CD1c-positive myeloid dendritic cell (primary cell): ENCODE measurements around the gene CTBP2.

Experiments used
- DNase-seq: peaks from one replicate; pipeline ENCODE4 v3.0.0-alpha.2; 2016; ENCODE audit errors: extremely low spot score

The CTBP2 gene

GRCh38 chr10:125159932-125160855 is at the start of gene CTBP2:
TSS of gene CTBP2 (minus strand) at chr10:125160563.
- peak; percentile 25 for DNase-seq

- DNase-seq: no peak
These were observed 49.4 kb upstream of the CTBP2 start for GRCh38 chr10:125209591-125210355.

GRCh38 chr10:125208854-125209565 is 48.6 kb upstream of the CTBP2 start:
- no peak for DNase-seq

GRCh38 chr10:125206623-125207022 is 46.3 kb upstream of the CTBP2 start:
- no peak for DNase-seq

- DNase-seq: no peak
These were observed 45.1 kb upstream of the CTBP2 start for GRCh38 chr10:125205431-125205830.

- DNase-seq: no peak
These were observed 44.0 kb upstream of the CTBP2 start for GRCh38 chr10:125204400-125204799.

- no peak for DNase-seq
These were observed 42.9 kb upstream of the CTBP2 start for GRCh38 chr10:125203186-125203800.

GRCh38 chr10:125201791-125202622 is 41.6 kb upstream of the CTBP2 start:
- no peak for DNase-seq

DNA sequence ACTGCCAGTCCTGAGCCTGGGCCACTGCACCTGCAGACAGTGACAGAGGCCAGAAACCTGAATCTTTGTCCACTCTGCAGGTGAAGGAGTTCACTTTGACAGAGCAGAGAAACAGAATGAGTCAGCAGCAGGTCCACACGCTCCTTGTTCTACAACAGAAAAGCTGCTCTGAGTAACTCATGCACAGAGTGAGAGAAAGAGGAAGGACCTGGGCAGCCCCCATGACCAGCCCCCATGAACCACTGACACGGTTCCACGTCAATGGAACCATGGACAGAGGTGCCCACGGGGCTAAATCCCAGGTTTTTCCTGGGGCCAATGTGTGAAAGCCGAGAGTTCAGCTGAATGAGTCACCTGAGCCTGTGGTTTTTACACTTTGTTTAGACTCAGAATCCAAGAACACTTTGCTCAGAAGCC is 40.8 kb upstream of the CTBP2 start:
- DNase-seq: peak; percentile 3

- DNase-seq: no peak
These were observed 40.0 kb upstream of the CTBP2 start for GRCh38 chr10:125200396-125200795.

DNA sequence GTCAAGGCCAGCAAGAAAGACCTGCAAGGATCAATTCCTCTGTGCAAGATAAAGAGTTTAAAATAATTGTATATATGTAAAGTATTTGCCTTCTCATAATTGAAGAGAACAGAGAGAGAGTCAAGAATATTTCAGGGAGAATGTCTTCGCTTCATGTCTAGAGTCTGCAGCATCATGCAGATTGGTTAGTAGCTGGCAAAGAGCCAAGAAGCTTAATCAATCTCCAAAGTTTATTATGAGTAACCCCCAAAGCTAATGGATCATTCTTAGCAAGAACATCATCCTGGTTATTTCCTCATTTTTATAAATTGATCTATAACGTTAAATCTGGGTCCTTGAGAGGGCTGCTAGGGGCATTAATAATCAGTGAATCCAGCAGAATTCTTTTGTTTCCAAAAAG is 38.9 kb upstream of the CTBP2 start:
- no peak for DNase-seq

DNA sequence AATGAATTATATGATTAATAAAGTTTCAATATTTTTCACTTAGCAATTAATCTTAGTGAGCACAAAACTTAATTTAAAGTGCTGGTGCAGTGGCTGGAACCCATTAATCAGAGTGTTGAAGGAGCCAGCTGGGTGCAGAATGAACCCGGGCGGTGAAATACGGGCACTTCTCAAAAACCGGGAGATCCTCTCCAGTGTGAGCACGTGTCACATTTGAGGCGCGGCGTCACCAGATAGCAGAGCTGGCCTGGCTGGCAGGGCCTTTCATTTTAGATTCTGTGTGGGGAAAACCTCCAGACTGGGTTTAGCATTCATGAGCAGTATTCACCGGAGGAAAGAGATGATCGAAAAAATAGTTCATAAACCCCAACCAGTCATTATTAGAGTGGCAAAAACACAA is 34.5 kb upstream of the CTBP2 start:
- DNase-seq: no peak

DNA sequence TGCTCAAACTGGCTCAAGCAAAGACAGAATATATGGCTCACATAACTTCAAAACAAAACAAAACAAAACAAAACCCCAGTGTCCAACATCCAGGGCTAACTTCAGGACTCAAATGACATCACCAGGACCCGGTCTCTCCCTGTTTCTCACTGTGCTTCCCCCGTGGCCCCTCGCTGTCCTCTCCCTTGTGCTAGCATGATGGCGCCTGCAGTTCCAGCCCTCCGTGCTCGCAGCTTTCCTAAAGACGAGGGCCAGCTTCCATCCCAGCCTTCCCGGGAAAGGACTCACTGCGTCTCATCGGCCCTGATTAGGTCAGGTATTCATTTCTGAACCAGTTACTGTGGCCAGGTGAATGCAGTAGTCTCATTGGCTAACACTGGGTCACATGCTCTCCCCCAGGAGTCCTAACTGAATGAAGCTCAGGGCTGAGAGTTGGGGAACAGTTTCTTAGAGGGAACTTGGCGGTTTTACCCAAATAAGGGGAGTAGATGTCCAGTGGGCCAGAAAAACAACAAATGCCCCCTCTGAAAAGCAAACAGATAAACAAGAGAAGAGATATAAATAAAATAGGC is 33.0 kb upstream of the CTBP2 start:
- no peak for DNase-seq

DNA sequence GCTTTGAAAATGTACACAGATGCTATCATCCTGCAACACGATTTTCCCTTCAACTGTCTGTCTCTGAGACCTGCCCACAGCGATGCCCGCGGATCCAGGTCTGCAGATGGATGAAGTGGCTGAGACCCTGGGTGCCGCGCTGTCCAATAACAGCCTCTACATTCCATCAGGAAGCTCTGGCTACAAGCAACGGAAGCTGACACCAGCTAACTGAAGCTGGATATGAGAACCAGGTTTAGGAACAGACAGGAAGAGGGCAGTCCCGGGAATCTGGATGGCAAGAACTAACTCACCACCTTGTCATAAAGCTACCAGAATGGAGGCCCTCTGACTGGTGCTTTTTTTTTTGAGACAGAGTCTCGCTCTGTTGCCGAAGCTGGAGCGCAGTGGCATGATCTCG is 32.3 kb upstream of the CTBP2 start:
- DNase-seq: no peak

GRCh38 chr10:125192005-125192404 is 31.6 kb upstream of the CTBP2 start:
- no peak for DNase-seq

GRCh38 chr10:125190946-125191345 is 30.6 kb upstream of the CTBP2 start:
- no peak for DNase-seq

DNA sequence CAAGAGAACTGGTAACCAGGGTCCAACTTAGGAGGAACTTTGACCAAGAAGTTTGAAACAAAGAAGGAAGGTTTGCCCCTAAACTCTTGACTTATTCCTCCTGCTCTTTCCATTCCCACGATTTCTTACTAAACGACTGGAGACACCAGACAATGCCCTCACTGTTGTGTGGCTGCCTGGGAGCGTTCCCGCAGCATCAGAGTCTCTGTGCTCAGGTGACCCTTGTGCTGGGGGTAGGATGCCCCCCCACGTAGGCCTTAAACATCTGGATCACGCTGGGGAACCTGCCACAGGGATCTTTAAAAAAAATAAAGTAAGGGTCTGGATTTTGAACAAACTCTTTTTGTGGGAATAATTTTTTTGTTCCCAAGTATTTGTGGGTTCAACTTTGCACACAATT is 30.1 kb upstream of the CTBP2 start:
- no peak for DNase-seq

DNA sequence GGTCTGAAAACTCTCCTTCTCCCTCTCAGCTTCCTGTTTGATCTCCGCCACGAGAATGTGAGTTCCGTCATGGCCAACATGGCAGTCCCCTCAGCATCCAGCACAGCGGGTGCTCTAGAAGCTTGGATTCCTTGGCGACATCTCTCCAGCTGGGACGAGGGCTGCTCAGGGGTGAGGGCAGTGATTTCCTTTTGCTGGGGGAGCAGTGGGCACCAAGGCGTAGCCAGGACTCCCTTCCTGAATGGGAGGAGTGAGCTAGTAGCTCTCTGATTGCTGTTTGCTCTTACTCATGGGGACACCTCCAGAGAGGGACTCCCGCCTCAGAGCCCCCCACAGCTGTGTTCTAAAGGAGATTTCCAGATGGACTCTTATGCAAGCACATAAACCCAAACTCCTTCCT is 28.8 kb upstream of the CTBP2 start:
- no peak for DNase-seq

DNA sequence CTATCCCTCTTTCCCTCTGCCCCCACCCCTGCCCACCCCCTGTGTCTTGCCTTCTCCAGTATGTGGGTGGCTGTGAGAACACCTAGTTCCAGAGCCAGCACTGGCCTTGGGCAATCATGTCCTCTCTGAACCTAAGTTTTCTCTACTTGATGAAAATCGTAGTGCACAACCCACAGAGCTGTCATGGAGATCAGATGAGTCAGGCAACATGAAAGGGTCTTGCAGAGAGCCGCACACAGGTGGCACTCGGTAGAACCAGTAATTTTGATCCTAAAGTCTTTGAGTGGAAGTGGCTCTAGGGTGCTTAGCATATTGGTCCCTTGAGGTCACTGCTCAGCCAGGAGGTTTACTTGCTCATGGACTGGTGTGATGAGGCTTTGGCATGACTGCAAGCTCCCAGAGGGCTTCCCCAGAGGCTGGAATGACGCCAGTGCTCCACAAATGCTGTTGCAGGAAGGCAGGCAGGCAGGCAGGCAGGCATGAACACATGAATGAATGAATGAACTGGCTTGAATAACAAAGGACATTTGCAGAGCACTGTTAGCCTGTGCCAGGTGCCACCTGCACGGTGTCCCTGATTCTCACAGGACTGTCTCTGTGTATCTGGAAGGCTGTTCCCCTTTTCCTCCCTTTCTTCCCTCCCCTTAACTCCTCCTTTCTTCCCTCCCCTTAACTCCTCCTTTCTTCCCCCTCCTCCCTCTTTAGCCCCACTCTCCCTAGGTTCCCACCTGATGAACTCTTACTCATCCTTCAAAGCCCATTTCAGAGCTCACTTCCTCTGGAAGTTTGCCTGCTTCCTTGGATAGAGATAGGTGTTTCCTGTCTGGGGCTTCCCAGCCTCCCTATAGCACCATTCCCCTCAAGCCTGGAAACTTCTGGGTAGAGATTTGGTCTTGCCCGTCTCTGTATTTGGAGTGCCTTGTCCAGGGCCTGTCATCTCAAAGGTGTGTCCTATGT is 27.2 kb upstream of the CTBP2 start:
- DNase-seq: no peak
